Natural killer cell (primary cell): ENCODE data around the gene C1orf141. TPM values are rescaled to one million over a fixed set of nuclear protein-coding genes. Genes with fewer than 3 reads are reported as not detected.

Experiments used
- ATAC-seq, 3 donors: fragments of 150-1000 bp in 2 of 3; fragments of 200-7000 bp in 1 of 3; cut with Tn5 transposase; 1 replicate in 1 of 3; 2 replicates in 2 of 3; pipeline ENCODE4 v1.10.0; 2021; ENCODE audit warnings: mild to moderate bottlenecking in 2 of 3, moderate library complexity in 2 of 3
- DNase-seq, 2 donors: peaks; one replicate each; pipeline versions ENCODE4 v3.0.0 to v3.0.0-alpha.2; 2013 to 2021; ENCODE audit warnings: mixed read lengths in 1 of 2
- H3K27ac ChIP-seq: one replicate; pipeline ENCODE4 v1.5.1; 2013; ENCODE audit warnings: mild to moderate bottlenecking, low read length
- H3K27me3 ChIP-seq: one replicate; pipeline ENCODE4 v1.6.1; 2013; ENCODE audit warnings: low read length; ENCODE audit not compliant: control insufficient read depth, insufficient read depth
- H3K36me3 ChIP-seq: one replicate; pipeline ENCODE4 v1.6.1; 2013; ENCODE audit warnings: low read length; ENCODE audit not compliant: control insufficient read depth, insufficient read depth
- H3K4me1 ChIP-seq: one replicate; pipeline ENCODE4 v1.6.1; 2013; ENCODE audit warnings: low read length; ENCODE audit not compliant: control insufficient read depth, insufficient read depth
- H3K4me3 ChIP-seq: one replicate; pipeline ENCODE4 v1.5.1; 2013; ENCODE audit warnings: low read length
- H3K9me3 ChIP-seq: one replicate; pipeline ENCODE4 v1.6.1; 2013; ENCODE audit warnings: low read length; ENCODE audit not compliant: control insufficient read depth, insufficient read depth
- H3K27ac Mint-ChIP-seq, 2 donors: one replicate each; pipeline ENCODE4 v1.8.0; 2022; ENCODE audit warnings: mild to moderate bottlenecking in 2 of 2, mixed read lengths in 2 of 2, moderate library complexity in 1 of 2
- H3K27me3 Mint-ChIP-seq, 2 donors: one replicate each; pipeline ENCODE4 v1.8.0; 2022; ENCODE audit warnings: low read depth in 2 of 2, mixed read lengths in 2 of 2
- H3K36me3 Mint-ChIP-seq: one replicate; pipeline ENCODE4 v1.8.0; 2022; ENCODE audit warnings: mixed read lengths
- H3K4me1 Mint-ChIP-seq, 2 donors: one replicate each; pipeline ENCODE4 v1.8.0; 2022; ENCODE audit warnings: mixed read lengths in 2 of 2
- H3K4me3 Mint-ChIP-seq: one replicate; pipeline ENCODE4 v1.8.0; 2022; ENCODE audit warnings: mild to moderate bottlenecking, moderate library complexity, mixed read lengths
- H3K9me3 Mint-ChIP-seq, 2 donors: one replicate each; pipeline ENCODE4 v1.8.0; 2022; ENCODE audit warnings: mixed read lengths in 2 of 2
- CTCF ChIP-seq: fragments of 200-600 bp; IDR thresholded peaks from one replicate; pipeline ENCODE4 v1.8.0; 2022; ENCODE audit warnings: antibody characterized with exemption
- WGBS: methylation state at CpG from one replicate; pipeline ENCODE4 v1.1.7; 2013; ENCODE audit warnings: missing lambda C conversion rate; ENCODE audit not compliant: insufficient coverage; 5-methylcytosine and 5-hydroxymethylcytosine counted together
- intact Hi-C: fragments of 100-400 bp; cut with micrococcal nuclease; formaldehyde crosslinking; loops from one replicate; pipeline ENCODE4 v1.14.2; 2022
- total RNA-seq, 4 donors: library from RNA; stranded (reverse); fragments of 120-200 nt in 1 of 4; gene quantifications; one replicate each; pipeline versions ENCODE4 v1.2.3 to v1.2.4, GENCODE V29; 2013 to 2022

C1orf141 gene
- total RNA-seq, 3 donors from 2014 or later (not counting 1 experiment from before 2014, with no cell fraction given): not detected

- H3K9me3 Mint-ChIP-seq: no peaks in the 10 kb centered on the region
- intact Hi-C loops: no loop called here
- no CpG with 5 or more reads among the region's 2 CpGs for WGBS
- TF ChIP-seq CTCF: no peak
- Histone ChIP-seq H3K27ac (no peak overlapping the region), H3K27me3 (no peaks in the 10 kb centered on the region), H3K4me3 (no peak overlapping the region), H3K4me1 (no peaks in the 10 kb centered on the region), H3K9me3 (no peaks in the 10 kb centered on the region), H3K36me3 (no peaks in the 10 kb centered on the region)
- H3K27me3 Mint-ChIP-seq: peaks cover 0 to 2% of the 10 kb centered on the region in 2 donors
- no peaks in the 10 kb centered on the region for H3K36me3 Mint-ChIP-seq
- DNase-seq: no peak
- no peak overlapping the region for H3K4me3 Mint-ChIP-seq
- H3K4me1 Mint-ChIP-seq: peaks cover 4 to 14% of the 10 kb centered on the region in 2 donors
- ATAC-seq: no peak
- no peak overlapping the region for H3K27ac Mint-ChIP-seq
Measured at GRCh38 chr1:67140460-67140859, 5.7 kb upstream of the C1orf141 start.

GRCh38 chr1:67138813-67139499 is 4.2 kb upstream of the C1orf141 start:
- Mint-ChIP-seq H3K36me3 (no peaks in the 10 kb centered on the region), H3K27me3 (peaks cover 5 to 11% of the 10 kb centered on the region in 2 donors), H3K4me3 (no peak overlapping the region), H3K4me1 (peaks cover 7 to 16% of the 10 kb centered on the region in 2 donors), H3K27ac (no peak overlapping the region), H3K9me3 (no peaks in the 10 kb centered on the region)
- DNase-seq (no peak), ATAC-seq (no peak)
- Histone ChIP-seq H3K27me3 (peaks cover 4% of the 10 kb centered on the region), H3K4me3 (no peak overlapping the region), H3K27ac (no peak overlapping the region), H3K36me3 (no peaks in the 10 kb centered on the region), H3K9me3 (no peaks in the 10 kb centered on the region), H3K4me1 (peaks cover 8% of the 10 kb centered on the region)
- 91% methylated on average over 2 of the region's 3 CpGs for WGBS
- TF ChIP-seq CTCF: no peak
- intact Hi-C loops: no loop called here

GRCh38 chr1:67137307-67137753 is 2.6 kb upstream of the C1orf141 start:
- Mint-ChIP-seq H3K4me3 (no peak overlapping the region), H3K9me3 (no peaks in the 10 kb centered on the region), H3K36me3 (no peaks in the 10 kb centered on the region), H3K27me3 (peaks cover 5 to 11% of the 10 kb centered on the region in 2 donors), H3K27ac (no peak overlapping the region), H3K4me1 (peaks cover 7% of the 10 kb centered on the region in 2 donors)
- intact Hi-C loops: no loop called here
- Histone ChIP-seq H3K4me3 (no peak overlapping the region), H3K36me3 (no peaks in the 10 kb centered on the region), H3K9me3 (no peaks in the 10 kb centered on the region), H3K27me3 (peaks cover 4% of the 10 kb centered on the region), H3K27ac (no peak overlapping the region), H3K4me1 (peaks cover 8% of the 10 kb centered on the region)
- DNase-seq: no peak
- 98% methylated on average over 4 of the region's 4 CpGs for WGBS
- ATAC-seq: no peak
- no peak for TF ChIP-seq CTCF

- 74% methylated on average over 2 of the region's 2 CpGs for WGBS
- no peak overlapping the region for H3K4me3 ChIP-seq
- Mint-ChIP-seq H3K9me3 (no peaks in the 10 kb centered on the region), H3K27me3 (peaks cover 5 to 11% of the 10 kb centered on the region in 2 donors), H3K27ac (no peak overlapping the region), H3K4me3 (no peak overlapping the region), H3K36me3 (no peaks in the 10 kb centered on the region), H3K4me1 (peaks cover 7% of the 10 kb centered on the region in 2 donors)
- no peak for TF ChIP-seq CTCF
- ATAC-seq (no peak), DNase-seq (no peak)
- H3K36me3 ChIP-seq: no peaks in the 10 kb centered on the region
- H3K4me1 ChIP-seq: peaks cover 8% of the 10 kb centered on the region
- no peaks in the 10 kb centered on the region for H3K9me3 ChIP-seq
- peaks cover 4% of the 10 kb centered on the region for H3K27me3 ChIP-seq
- H3K27ac ChIP-seq: no peak overlapping the region
- intact Hi-C loops: no loop called here
Measured at GRCh38 chr1:67135354-67135753, 584 bp upstream of the C1orf141 start.
